ENCODE results near the gene NOS3. TPM values are rescaled to one million over a fixed set of nuclear protein-coding genes. Genes with fewer than 3 reads are reported as not detected.

Gene NOS3
- total and polyA plus RNA-seq, 9 of the 15 experiments (the other 6 are each of a cell fraction or from before 2014, with no cell fraction given) = 1.1 to 121 (median 23.6) TPM

DNA sequence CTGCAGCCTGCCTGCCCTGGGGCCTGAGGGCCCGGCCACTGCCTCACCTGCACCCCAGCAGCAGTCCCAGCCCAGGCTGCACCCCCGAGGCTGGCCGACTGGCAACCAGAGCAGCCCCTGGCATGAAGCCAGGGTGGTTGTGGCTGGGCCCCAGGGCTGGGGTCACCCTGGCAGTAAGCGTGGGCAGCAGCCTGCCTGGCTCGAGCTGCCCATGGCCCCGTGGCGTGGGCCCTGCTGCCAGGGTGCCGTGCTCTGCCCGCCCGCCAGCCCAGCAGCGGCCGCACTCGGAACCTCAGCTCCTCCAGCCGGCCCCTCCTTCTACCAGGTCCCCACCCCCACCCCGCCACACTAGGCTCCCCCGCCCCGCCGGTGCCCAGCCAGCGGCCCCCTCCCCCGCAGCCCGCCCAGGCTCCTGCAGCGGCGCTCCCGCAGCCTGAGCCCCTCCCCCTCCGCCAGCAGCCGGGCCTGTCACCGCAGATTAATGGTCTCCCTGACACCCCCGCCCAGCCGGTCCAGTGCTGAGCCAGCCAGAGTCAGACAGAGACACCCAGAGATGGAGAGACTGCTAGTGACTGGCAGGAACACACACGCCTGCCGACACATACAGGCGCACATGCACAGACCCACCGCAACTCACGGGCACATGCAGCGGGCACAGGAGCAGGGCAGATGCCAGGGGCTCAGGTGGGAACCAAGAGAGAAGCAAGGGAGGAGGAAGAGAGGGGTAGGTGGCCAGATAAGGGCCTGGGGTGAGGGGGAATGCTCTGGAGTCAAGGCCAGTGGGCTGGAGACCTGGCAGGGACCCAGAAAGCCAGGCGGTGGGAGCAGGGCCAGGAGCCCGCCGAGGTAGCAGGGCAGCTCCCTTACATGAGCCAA, 35.1 kb upstream of the NOS3 start (continued):
- TF ChIP-seq ETS1 (conservative IDR thresholded peaks at IDR 0.05; ENCODE audit: control insufficient read depth, low read depth, low read length) = peak; percentile 71; the same call in 1 of the 2 replicates
- 0 out of 2 replicates have a peak, but pooled peaks have one; percentile 21 for TF ChIP-seq FOSL1 (tag; conservative IDR thresholded peaks at IDR 0.05)
- TF ChIP-seq MAFF (IDR thresholded peaks at IDR 0.05; ENCODE audit: low read length) = no peak
- TF ChIP-seq SAFB (IDR thresholded peaks at IDR 0.05; ENCODE audit: borderline replicate concordance, low read depth, low read length) = no peak
- 0 out of 2 replicates have a peak, but pooled peaks have one; percentile 24 for TF ChIP-seq ZBED1 (IDR thresholded peaks at IDR 0.05)
- TF ChIP-seq ZNF589 (CRISPR knock-in tag; IDR thresholded peaks at IDR 0.05; ENCODE audit: low read depth) = no peak
- no peak for TF ChIP-seq ZNF280A (IDR thresholded peaks at IDR 0.05; ENCODE audit: low read depth, partially characterized antibody)
- no peak for TF ChIP-seq ZNF436 (CRISPR knock-in tag; IDR thresholded peaks at IDR 0.05)
- TF ChIP-seq ZNF140 (CRISPR knock-in tag; IDR thresholded peaks at IDR 0.05) = no peak
- no peak for TF ChIP-seq U2AF2 (optimal IDR thresholded peaks at IDR 0.05; ENCODE audit: low read depth, low read length)
- TF ChIP-seq ZNF316 (IDR thresholded peaks at IDR 0.05) = peak; percentile 45; the same call in 1 of the 2 replicates
- 0 out of 4 replicates have a peak, but pooled peaks of 1 of the 2 experiments have one; percentile 34 for TF ChIP-seq SRF (CRISPR knock-in tag; IDR thresholded peaks at IDR 0.05)
- no peak; the same call in 1 of the 2 replicates for TF ChIP-seq SMC3 (conservative IDR thresholded peaks at IDR 0.05; ENCODE audit: insufficient read depth, low read depth, low read length)
- no peak for TF ChIP-seq BRF1 (IDR thresholded peaks at IDR 0.05; ENCODE audit: borderline replicate concordance, extremely low read depth, insufficient read length)
- no peak for TF ChIP-seq ILK (tag; IDR thresholded peaks at IDR 0.05; ENCODE audit: borderline replicate concordance, low read depth)
- TF ChIP-seq SRSF9 (IDR thresholded peaks at IDR 0.05; ENCODE audit: borderline replicate concordance, low read depth, low read length) = no peak
- TF ChIP-seq RUNX1 (IDR thresholded peaks at IDR 0.05; ENCODE audit: low read depth) = peak; percentile 28; the same call in 1 of the 2 replicates

Data from K562 (cell line).